HepG2 (cell line): ENCODE measurements around the gene ANTXR1. TPM values are rescaled to one million over a fixed set of nuclear protein-coding genes. Genes with fewer than 3 reads are reported as not detected.

Experiments used
- ATF7 ChIP-seq, 2 experiments: fragments of 450-650 bp in 1 of 2; sonication (generic) in 1 of 2; formaldehyde crosslinking in 1 of 2; IDR thresholded peaks; 2 replicates each; pipeline versions ENCODE4 v1.4.0 to v1.6.1; 2016 to 2020; ENCODE audit warnings: antibody characterized with exemption in 1 of 2, mild to moderate bottlenecking in 1 of 2, missing genetic modification reagents in 1 of 2
- DBP ChIP-seq: sonication (generic); formaldehyde crosslinking; IDR thresholded peaks from 2 replicates; pipeline ENCODE4 v1.4.0; 2020; ENCODE audit warnings: missing genetic modification reagents; ENCODE audit errors: not compliant biosample characterization
- FOXO1 ChIP-seq: sonication (generic); formaldehyde crosslinking; IDR thresholded peaks from 2 replicates; pipeline ENCODE4 v1.4.0; 2020; ENCODE audit warnings: missing genetic modification reagents
- HES4 ChIP-seq: sonication (generic); formaldehyde crosslinking; IDR thresholded peaks from 2 replicates; pipeline ENCODE4 v1.9.0; 2021; ENCODE audit warnings: mild to moderate bottlenecking, missing genetic modification reagents, borderline replicate concordance
- HOXD1 ChIP-seq: sonication (generic); formaldehyde crosslinking; IDR thresholded peaks from 2 replicates; pipeline ENCODE4 v1.5.0; 2020; ENCODE audit warnings: missing genetic modification reagents
- JDP2 ChIP-seq: sonication (generic); formaldehyde crosslinking; IDR thresholded peaks from 2 replicates; pipeline ENCODE4 v1.8.1; 2022; ENCODE audit warnings: missing genetic modification reagents, borderline replicate concordance
- KMT2B ChIP-seq: IDR thresholded peaks from 2 replicates; pipeline ENCODE4 v1.6.1; 2016; ENCODE audit warnings: missing genetic modification reagents, missing compliant biosample characterization
- MIXL1 ChIP-seq: IDR thresholded peaks from 2 replicates; pipeline ENCODE4 v1.6.1; 2016
- NPAS2 ChIP-seq: sonication (generic); formaldehyde crosslinking; IDR thresholded peaks from 2 replicates; pipeline ENCODE4 v1.8.0; 2022; ENCODE audit warnings: mild to moderate bottlenecking, missing genetic modification reagents, borderline replicate concordance
- PHF20 ChIP-seq: sonication (generic); formaldehyde crosslinking; IDR thresholded peaks from 2 replicates; pipeline ENCODE4 v1.5.0; 2020; ENCODE audit warnings: mild to moderate bottlenecking, missing genetic modification reagents
- RAD21 ChIP-seq: fragments of 450-650 bp; formaldehyde crosslinking; IDR thresholded peaks from 2 replicates; pipeline ENCODE4 v1.5.0; 2020; ENCODE audit warnings: mild to moderate bottlenecking
- RNF2 ChIP-seq: fragments of 450-650 bp; conservative IDR thresholded peaks from 2 replicates; pipeline ENCODE4 v1.6.1; 2016; ENCODE audit warnings: low read depth
- SALL2 ChIP-seq: sonication (generic); formaldehyde crosslinking; IDR thresholded peaks from 2 replicates; pipeline ENCODE4 v1.8.1; 2023; ENCODE audit warnings: mild to moderate bottlenecking, missing genetic modification reagents, inconsistent platforms
- SIX4 ChIP-seq: sonication (generic); formaldehyde crosslinking; IDR thresholded peaks from 2 replicates; pipeline ENCODE4 v1.4.0; 2020; ENCODE audit warnings: missing genetic modification reagents
- SMAD1 ChIP-seq: sonication (generic); formaldehyde crosslinking; IDR thresholded peaks from 2 replicates; pipeline ENCODE4 v1.4.0; 2020; ENCODE audit warnings: missing genetic modification reagents, low read depth, mild to moderate bottlenecking, borderline replicate concordance
- SPEN ChIP-seq: sonication (generic); formaldehyde crosslinking; IDR thresholded peaks from 2 replicates; pipeline ENCODE4 v1.5.1; 2020; ENCODE audit warnings: low read depth, mild to moderate bottlenecking, missing genetic modification reagents
- TERF1 ChIP-seq: sonication (generic); formaldehyde crosslinking; IDR thresholded peaks from 2 replicates; pipeline ENCODE4 v1.8.0; 2022; ENCODE audit warnings: mild to moderate bottlenecking, missing genetic modification reagents, moderate library complexity
- XBP1 ChIP-seq: sonication (generic); formaldehyde crosslinking; IDR thresholded peaks from 2 replicates; pipeline ENCODE4 v1.5.0; 2020; ENCODE audit warnings: missing genetic modification reagents
- ZFP36L2 ChIP-seq: sonication (generic); formaldehyde crosslinking; IDR thresholded peaks from 2 replicates; pipeline ENCODE4 v1.4.0; 2020; ENCODE audit warnings: missing genetic modification reagents
- ZMYM3 ChIP-seq: sonication (generic); formaldehyde crosslinking; IDR thresholded peaks from 2 replicates; pipeline ENCODE4 v1.5.1; 2020; ENCODE audit warnings: mild to moderate bottlenecking, missing genetic modification reagents
- ZNF253 ChIP-seq: sonication (generic); formaldehyde crosslinking; IDR thresholded peaks from 2 replicates; pipeline ENCODE4 v1.8.0; 2022; ENCODE audit warnings: mild to moderate bottlenecking, missing genetic modification reagents, borderline replicate concordance
- ZNF367 ChIP-seq: sonication (generic); formaldehyde crosslinking; IDR thresholded peaks from 2 replicates; pipeline ENCODE4 v1.4.0; 2020; ENCODE audit warnings: missing genetic modification reagents, borderline replicate concordance
- ZNF570 ChIP-seq: sonication (generic); formaldehyde crosslinking; IDR thresholded peaks from 2 replicates; pipeline ENCODE4 v1.4.0; 2020; ENCODE audit warnings: mild to moderate bottlenecking, missing genetic modification reagents, borderline replicate concordance
- ZNF615 ChIP-seq: sonication (generic); formaldehyde crosslinking; IDR thresholded peaks from 2 replicates; pipeline ENCODE4 v1.5.0; 2020; ENCODE audit warnings: mild to moderate bottlenecking, missing genetic modification reagents, borderline replicate concordance
- polyA plus RNA-seq, 8 experiments: library from polyadenylated mRNA; depleted of rRNA in 3 of 8; stranded (reverse) in 7 of 8; unstranded in 1 of 8; fragments of >200 nt; fragmentation: Illumina TruSeq in 4 of 8; extraction: Trizol in 4 of 8; gene quantifications; 2 replicates each; pipeline versions ENCODE4 v1.2.1 to v1.2.3, GENCODE V29; 2011 to 2016; ENCODE audit warnings: low read depth in 4 of 8, missing spikeins in 1 of 8, mixed read lengths in 1 of 8; ENCODE audit not compliant: insufficient read depth in 1 of 8
- total RNA-seq, 5 experiments: library from RNA; depleted of rRNA; stranded (reverse); fragments of >200 nt; fragmentation: Illumina TruSeq; extraction: Trizol; gene quantifications; 2 replicates each; pipeline ENCODE4 v1.2.3, GENCODE V29; 2016; ENCODE audit warnings: low read depth in 1 of 5
- TF ChIP-seq, protein P1 (sequence below): sonication (generic); formaldehyde crosslinking; conservative IDR thresholded peaks from 2 replicates; pipeline ENCODE4 v1.4.0; 2020; ENCODE audit warnings: missing genetic modification reagents
- TF ChIP-seq, protein P2 (sequence below): sonication (generic); formaldehyde crosslinking; IDR thresholded peaks from 2 replicates; pipeline ENCODE4 v1.8.0; 2022; ENCODE audit warnings: missing genetic modification reagents, mild to moderate bottlenecking, moderate library complexity, borderline replicate concordance

Gene ANTXR1
- total and polyA plus RNA-seq, 2 of the 13 experiments (the other 11 are each of a cell fraction or from before 2014, with no cell fraction given): 4.5 to 12.7 TPM

GRCh38 chr2:69272803-69273471 is 260.0 kb downstream of the ANTXR1 start (continued):
- TF ChIP-seq DBP (CRISPR knock-in tag) (no peak), KMT2B (no peak; the same call in 1 of the 2 replicates), RNF2 (no peak), ZNF367 (CRISPR knock-in tag) (no peak), HOXD1 (CRISPR knock-in tag) (no peak), ZNF253 (CRISPR knock-in tag) (no peak), SMAD1 (CRISPR knock-in tag) (no peak), ZNF570 (CRISPR knock-in tag) (no peak), ZFP36L2 (CRISPR knock-in tag) (no peak), HES4 (CRISPR knock-in tag) (no peak), PHF20 (CRISPR knock-in tag) (no peak), FOXO1 (peak; percentile 18; the same call in 1 of the 2 replicates), ZNF615 (no peak), SIX4 (CRISPR knock-in tag) (no peak), SALL2 (CRISPR knock-in tag) (no peak), ZMYM3 (CRISPR knock-in tag) (peak; percentile 68; the same call in 1 of the 2 replicates), JDP2 (no peak), MIXL1 (peak; percentile 75; the same call in 1 of the 2 replicates), RAD21 (CRISPR knock-in tag) (peak; percentile 88), ATF7 (IDR thresholded peaks at IDR 0.05) (no peak), ATF7 (CRISPR knock-in tag; IDR thresholded peaks at IDR 0.05) (no peak), NPAS2 (no peak), TERF1 (no peak), SPEN (CRISPR knock-in tag) (peak; percentile 41; the same call in 1 of the 2 replicates), XBP1 (CRISPR knock-in tag) (no peak)
- TF ChIP-seq, protein P1, sequence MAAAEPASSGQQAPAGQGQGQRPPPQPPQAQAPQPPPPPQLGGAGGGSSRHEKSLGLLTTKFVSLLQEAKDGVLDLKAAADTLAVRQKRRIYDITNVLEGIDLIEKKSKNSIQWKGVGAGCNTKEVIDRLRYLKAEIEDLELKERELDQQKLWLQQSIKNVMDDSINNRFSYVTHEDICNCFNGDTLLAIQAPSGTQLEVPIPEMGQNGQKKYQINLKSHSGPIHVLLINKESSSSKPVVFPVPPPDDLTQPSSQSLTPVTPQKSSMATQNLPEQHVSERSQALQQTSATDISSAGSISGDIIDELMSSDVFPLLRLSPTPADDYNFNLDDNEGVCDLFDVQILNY: no peak
- TF ChIP-seq, protein P2, sequence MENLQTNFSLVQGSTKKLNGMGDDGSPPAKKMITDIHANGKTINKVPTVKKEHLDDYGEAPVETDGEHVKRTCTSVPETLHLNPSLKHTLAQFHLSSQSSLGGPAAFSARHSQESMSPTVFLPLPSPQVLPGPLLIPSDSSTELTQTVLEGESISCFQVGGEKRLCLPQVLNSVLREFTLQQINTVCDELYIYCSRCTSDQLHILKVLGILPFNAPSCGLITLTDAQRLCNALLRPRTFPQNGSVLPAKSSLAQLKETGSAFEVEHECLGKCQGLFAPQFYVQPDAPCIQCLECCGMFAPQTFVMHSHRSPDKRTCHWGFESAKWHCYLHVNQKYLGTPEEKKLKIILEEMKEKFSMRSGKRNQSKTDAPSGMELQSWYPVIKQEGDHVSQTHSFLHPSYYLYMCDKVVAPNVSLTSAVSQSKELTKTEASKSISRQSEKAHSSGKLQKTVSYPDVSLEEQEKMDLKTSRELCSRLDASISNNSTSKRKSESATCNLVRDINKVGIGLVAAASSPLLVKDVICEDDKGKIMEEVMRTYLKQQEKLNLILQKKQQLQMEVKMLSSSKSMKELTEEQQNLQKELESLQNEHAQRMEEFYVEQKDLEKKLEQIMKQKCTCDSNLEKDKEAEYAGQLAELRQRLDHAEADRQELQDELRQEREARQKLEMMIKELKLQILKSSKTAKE (CRISPR knock-in tag): no peak
